Esophagus muscularis mucosa (tissue), 3 donors: ENCODE data around the gene MEF2D.

ENCODE experiments used
- CTCF ChIP-seq, 3 experiments: fragments of 200-600 bp in 2 of 3; fragments of 450-650 bp in 1 of 3; sonication (generic) in 2 of 3; IDR thresholded peaks; one replicate each; pipeline ENCODE4 v1.5.1; 2017 to 2019; ENCODE audit warnings: antibody characterized with exemption in 3 of 3, mild to moderate bottlenecking in 2 of 3, moderate library complexity in 1 of 3
- POLR2A ChIP-seq: fragments of 450-650 bp; IDR thresholded peaks from one replicate; pipeline ENCODE4 v1.6.1; 2017; ENCODE audit warnings: antibody characterized with exemption, moderate library complexity, mild to moderate bottlenecking, low read depth
- POLR2AphosphoS5 ChIP-seq, 2 donors: sonication (generic); formaldehyde crosslinking; IDR thresholded peaks; one replicate each; pipeline ENCODE4 v1.6.1; 2017; ENCODE audit warnings: antibody characterized with exemption in 2 of 2

- TF ChIP-seq CTCF (IDR thresholded peaks at IDR 0.05) (no peak), POLR2AphosphoS5 (IDR thresholded peaks at IDR 0.05) (no peak), POLR2A (no peak)
These were observed 67.5 kb downstream of the MEF2D start for GRCh38 chr1:156433032-156433431.
